NCI-H446 (cell line): Measurements from ENCODE around the gene CCDC57.
"Not testable (repeated sequence)": the region's sequence is repeated elsewhere in the genome, so short reads cannot be mapped to it uniquely, and the experiment has no call there.

ENCODE experiments used
- DNase-seq, 2 experiments: peaks; one replicate each; lab custom pipeline; 2025; lab: John Stamatoyannopoulos, UW

CCDC57 gene

DNA sequence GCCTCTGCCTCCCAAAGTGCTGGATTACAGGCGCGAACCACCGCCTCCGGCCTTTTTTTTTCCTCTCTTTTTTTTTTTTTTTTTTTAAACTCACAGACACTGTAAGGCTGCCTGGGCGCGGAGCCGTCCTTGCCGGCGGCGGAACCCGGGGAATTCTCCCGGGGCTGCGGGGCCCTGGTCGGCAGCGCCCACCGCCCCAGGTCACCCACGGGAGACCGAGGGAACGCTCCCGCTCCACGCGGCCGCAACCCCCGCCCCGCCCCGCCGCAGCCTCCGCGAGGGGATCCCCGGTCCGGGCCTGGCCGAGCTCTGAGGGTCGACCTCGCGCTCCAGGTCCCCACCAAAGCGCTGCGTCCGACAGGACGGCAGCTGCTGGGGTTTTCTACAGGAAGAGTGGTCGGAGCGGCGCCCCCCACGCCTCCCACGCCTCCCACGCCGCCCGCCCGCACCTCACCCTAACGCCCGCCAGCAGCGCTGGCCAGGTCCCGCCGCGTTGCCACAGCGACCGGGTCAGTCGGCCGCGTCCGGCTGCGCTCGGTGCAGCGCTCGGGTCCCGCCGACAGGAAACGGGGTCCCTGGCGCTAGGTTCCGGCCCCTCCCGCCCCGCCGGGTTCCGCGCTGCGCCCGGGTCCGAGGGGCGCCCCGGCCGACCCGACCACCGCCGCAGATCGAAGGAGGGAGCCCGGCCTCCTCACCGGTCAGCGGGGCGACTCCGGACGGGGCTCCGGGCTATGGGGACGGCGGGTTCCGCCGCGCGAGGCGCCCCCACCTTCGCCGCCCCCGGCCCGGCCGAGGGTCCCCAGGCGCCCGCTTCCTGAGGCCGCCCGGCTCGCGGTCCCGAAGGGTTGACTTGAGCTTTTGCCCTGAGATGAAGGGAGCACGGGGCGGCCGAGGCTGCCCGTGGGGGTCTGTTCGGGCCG is at the start of gene CCDC57:
Gene CCDC57 (minus strand): TSS at position 512 of the 920 bp plus-strand sequence. CDS start 10,898 bp downstream, outside the sequence.
- peak in 1 of 2 experiments; percentile 85 for DNase-seq

GRCh38 chr17:82262344-82262743 is 49.7 kb upstream of the CCDC57 start:
- DNase-seq: no peak

DNA sequence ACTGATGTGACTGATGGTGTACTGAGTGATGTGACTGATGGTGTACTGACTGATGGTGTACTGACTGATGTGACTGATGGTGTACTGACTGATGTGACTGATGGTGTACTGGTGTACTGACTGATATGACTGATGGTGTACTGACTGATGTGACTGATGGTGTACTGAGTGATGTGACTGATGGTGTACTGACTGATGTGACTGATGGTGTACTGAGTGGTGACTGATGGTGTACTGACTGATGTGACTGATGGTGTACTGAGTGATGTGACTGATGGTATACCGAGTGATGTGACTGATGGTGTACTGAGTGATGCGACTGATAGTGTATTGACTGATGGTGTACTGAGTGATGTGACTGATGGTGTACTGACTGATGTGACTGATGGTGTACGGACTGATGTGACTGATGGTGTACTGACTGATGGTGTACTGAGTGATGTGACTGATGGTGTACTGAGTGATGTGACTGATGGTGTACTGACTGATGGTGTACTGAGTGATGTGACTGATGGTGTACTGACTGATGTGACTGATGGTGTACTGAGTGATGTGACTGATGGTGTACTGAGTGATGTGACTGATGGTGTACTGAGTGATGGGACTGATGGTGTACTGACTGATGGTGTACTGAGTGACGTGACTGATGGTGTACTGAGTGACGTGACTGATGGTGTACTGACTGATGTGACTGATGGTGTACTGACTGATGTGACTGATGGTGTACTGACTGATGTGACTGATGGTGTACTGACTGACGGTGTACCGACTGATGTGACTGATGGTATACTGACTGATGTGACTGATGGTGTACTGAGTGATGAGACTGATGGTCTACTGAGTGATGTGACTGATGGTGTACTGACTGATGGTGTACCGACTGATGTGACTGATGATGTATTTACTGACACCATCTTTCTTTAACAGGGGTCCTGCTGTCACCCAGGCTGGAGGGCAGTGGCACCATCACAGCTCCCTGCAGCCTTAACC is 47.6 kb upstream of the CCDC57 start:
- not testable (repeated sequence) for DNase-seq

DNA sequence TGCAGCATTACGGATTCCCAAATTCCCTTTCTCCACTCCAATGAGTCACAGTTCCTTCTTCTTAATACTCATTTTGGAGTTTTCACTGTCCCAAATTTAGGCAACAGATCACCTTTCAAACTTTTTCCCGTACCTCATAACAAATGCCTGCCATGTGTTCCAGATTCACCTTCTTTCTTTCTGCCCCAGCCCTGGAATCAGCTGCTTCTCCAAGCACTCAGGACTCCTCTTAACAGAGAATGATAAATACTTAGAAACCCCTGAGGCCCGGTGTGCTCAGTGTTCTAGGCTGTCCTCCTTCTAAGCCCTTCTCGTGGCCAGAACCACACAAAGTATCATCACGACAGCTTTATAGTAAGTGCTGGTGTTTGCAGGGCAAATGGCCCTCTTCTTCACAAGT is 45.9 kb upstream of the CCDC57 start:
- DNase-seq: no peak

GRCh38 chr17:82257473-82257872 is 44.8 kb upstream of the CCDC57 start:
- DNase-seq: no peak

GRCh38 chr17:82256242-82256885 is 43.7 kb upstream of the CCDC57 start:
- no peak for DNase-seq

DNA sequence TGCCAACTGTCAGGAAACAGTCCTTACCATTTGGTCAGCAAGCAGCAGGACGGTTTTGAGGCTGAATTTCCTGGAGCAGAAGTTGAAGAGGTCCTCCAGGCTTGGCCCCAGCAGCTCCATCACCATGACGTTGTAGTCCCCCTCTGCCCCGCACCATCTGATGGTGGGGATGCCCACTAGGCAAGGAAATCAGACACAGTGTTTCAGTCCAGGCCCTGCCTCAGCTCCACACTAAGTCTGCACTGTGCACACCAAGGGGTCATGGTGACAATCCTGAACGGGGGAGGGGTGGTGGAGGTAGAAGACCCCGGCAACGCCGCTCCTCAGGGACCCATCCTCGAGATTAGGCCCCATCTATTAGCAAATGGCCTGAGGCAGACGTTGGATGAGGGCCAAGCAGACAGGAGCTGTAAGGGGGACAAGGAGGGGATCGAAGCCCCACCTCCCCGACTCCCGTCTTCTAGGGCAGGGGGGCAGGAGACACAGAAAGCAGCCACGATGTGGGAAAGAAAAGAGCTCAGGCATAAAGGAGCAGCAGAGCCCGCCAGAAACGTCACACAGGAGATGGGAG is 42.8 kb upstream of the CCDC57 start:
- no peak for DNase-seq

DNA sequence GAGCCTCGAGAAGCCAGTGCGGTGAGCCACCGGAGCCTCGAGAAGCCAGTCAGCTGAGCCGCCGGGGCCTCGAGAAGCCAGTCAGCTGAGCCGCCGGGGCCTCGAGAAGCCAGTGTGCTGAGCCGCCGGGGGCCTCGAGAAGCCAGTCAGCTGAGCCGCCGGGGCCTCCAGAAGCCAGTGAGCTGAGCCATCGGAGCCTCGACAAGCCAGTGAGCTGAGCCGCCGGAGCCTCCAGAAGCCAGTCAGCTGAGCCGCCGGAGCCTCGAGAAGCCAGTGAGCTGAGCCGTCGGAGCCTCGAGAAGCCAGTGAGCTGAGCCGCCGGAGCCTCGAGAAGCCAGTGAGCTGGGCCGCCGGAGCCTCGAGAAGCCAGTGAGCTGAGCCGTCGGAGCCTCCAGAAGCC is 42.1 kb upstream of the CCDC57 start:
- not testable (repeated sequence) for DNase-seq

GRCh38 chr17:82254096-82254495 is 41.5 kb upstream of the CCDC57 start:
- not testable (repeated sequence) for DNase-seq

DNA sequence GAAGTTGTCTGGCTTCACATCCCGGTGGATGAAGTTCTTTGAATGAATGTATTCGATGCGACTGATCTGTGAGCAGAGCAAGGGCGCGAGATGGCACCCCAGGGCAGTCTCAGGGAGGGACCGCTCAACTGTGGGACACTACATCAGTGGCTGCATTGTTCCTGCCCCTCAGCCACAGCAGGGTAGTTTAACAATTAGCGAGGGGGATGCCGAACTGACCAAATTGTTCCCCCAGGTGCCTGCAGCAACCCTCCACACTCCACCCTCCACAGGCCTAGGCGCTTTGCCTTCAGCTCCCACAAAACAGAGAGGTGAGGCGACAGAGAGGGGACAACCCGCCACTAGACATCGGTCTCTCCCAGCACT is 40.5 kb upstream of the CCDC57 start:
- DNase-seq: no peak

DNA sequence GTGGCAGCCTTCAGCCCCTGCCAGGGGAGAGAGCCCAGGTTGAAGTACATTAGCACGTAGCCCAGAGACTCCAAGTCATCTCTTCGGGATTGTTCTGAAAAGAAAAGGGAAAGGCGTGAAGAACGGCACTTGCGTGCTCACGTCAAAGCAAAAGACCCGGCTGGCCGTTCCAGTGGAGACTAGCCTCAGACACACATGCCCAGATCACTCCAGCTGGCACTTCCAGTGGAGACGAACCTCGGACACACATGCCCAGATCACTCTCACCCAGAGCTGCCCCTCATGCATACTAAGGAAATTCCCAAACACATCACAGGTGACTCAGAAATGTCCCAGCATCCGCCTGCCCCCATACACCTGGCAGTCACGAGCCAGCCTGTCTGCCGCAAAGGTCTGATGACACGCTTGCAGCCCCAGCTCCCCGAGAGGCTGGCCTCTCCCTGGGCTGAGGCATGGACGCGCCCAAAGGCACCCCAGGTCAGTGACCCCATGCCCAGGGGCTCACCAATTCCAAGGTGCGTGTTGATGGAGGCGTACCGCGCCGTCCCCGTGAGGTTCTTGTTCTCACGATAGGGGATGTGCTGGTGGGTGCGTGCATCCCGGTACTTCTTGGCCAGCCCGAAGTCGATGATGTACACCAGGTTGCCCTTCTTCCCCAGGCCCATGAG is 40.0 kb upstream of the CCDC57 start:
- no peak for DNase-seq

DNA sequence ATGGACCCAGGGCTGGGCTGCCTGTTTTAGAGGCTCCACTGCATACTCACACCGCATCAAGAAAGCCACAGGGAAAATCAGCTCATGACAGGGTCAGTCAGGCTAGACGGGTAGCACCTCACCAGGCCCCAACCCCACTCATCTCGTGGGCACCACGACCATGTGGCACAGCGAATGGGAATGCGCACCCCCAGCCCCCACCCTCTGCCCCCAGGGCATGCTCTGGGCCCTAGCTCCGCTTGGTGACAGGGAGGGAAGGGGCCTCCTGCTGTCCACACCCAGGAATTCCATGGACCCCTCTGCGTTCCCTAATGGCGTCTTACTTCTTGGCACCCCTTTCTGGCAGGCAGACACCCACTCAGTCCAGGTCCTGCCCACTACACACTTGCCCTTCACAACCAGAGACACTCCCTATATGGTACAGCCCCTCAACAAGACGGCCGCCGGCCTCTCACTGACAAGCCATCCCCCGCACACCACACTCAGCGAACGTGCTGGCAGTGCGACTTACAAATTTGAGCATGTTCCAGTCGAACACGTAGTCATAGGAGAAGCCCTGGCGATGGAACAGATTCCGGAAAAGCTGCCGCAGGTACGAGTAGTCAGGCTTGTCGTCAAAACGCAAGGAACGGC is 38.3 kb upstream of the CCDC57 start:
- no peak for DNase-seq

GRCh38 chr17:82249896-82250581 is 37.4 kb upstream of the CCDC57 start:
- no peak for DNase-seq

- DNase-seq: no peak
Observed at GRCh38 chr17:82248815-82249674, 36.4 kb upstream of the CCDC57 start.

DNA sequence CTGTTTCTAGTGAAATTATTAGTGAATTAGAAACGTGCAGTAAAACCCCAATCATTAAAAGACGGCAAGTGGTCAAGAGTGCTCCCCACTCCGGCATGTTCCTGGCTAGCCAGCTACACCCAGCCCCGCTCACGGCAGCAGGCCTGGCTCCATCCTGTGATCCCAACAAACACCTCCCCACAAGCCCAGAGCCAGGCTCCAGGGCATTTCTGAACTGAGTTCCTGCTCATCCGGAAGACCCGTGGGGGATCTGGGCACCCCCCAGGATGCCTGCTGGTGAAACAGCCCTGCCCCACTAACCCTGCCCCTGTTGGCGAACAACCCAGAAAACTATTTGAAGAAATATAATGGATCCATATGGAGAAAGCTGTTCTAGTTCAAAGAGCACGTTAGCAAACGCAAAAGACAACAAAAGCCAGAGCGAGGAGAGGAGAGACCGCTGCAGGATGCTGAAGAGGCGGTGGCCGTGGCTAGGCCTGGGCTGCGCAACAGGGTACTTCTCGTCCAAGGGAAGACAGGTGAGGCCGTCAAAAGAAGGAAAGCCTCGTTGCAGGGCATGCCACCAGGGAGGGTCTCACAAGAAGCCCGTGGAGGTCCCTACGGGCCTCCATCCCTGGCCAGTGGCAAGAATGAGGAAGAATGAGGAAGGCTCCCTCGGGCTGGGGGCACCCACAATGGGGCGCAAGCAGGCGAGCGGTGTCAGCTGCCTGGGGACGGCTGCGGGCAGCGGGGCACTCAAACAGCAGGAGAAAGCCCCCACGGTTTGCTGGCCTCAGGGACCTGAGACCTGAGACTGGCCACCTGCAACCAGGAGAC is 35.4 kb upstream of the CCDC57 start:
- no peak for DNase-seq

DNA sequence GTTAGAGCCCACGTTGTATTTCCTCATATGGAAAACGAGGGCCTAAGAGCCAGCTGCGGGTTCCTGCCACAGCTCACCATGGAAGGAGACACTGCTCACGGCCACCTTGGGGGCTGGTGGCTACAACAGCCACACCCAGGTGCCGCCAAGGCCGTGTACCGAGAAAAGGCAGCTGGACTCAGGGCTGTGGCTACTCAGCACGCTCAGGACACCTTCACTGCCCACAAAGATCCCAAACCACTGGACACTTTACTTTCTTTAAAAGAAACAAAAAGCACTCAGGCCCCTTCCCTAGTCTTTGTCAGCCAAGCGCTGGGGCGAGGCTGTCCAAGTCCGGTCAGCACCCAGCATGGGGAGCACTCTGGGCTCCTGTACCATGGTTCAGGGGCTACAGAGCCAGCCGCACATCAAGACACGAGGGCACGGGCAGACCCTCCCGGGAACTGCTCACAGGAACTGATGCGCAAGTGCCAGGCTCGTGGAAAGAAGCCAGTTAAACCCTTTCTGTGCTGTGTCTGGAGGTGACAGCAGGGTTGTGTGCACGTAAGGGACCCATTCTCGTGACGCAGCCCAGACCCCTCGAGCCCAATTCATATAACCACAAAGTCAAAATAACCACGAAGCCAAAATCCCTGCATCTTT is 34.7 kb upstream of the CCDC57 start:
- no peak for DNase-seq

- no peak for DNase-seq
Observed at GRCh38 chr17:82246365-82247181, 33.9 kb upstream of the CCDC57 start.
